H1 (cell line): Measurements from ENCODE around the gene PHLDB3. TPM values are rescaled to one million over a fixed set of nuclear protein-coding genes. Genes with fewer than 3 reads are reported as not detected.

Source experiments
- BCL11A ChIP-seq, 2 experiments: IDR thresholded peaks; one replicate each; pipeline ENCODE4 v1.6.1; 2011; ENCODE audit warnings: low read depth in 2 of 2, low read length in 2 of 2, mild to moderate bottlenecking in 2 of 2
- CREB1 ChIP-seq: IDR thresholded peaks from 2 replicates; pipeline ENCODE4 v1.6.1; 2012; ENCODE audit warnings: inconsistent platforms
- CTBP2 ChIP-seq: IDR thresholded peaks from 2 replicates; pipeline ENCODE4 v1.7.0; 2011; ENCODE audit warnings: borderline replicate concordance, mild to moderate bottlenecking, moderate library complexity, mixed read lengths, low read length; ENCODE audit not compliant: insufficient read depth, insufficient read length
- polyA plus RNA-seq, 7 experiments: library from polyadenylated mRNA; depleted of rRNA in 3 of 7; stranded (reverse) in 5 of 7; unstranded in 2 of 7; fragments of >200 nt in 5 of 7; fragments of 200-250 nt in 2 of 7; gene quantifications; 1 replicate in 5 of 7; 2 replicates in 1 of 7; 4 replicates in 1 of 7; pipeline versions ENCODE4 v1.2.1 to v1.2.3, GENCODE V29; 2011 to 2013; ENCODE audit warnings: missing spikeins in 2 of 7, mixed read lengths in 2 of 7
- total RNA-seq: library from RNA; stranded (reverse); fragmentation: NEBNext Ultra II Directional; extraction: Animal tissue kit (Norgen Biotek cat#: 25700); gene quantifications from 2 replicates; pipeline ENCODE4 v1.2.1, GENCODE V29; 2021
- TF ChIP-seq, protein P1 (sequence below): IDR thresholded peaks from 2 replicates; pipeline ENCODE4 v1.6.1; 2012; ENCODE audit warnings: inconsistent platforms

Gene PHLDB3
- total and polyA plus RNA-seq, 2 of the 8 experiments (the other 6 are each of a cell fraction or from before 2014, with no cell fraction given), result 4.0 to 8.5 TPM

DNA sequence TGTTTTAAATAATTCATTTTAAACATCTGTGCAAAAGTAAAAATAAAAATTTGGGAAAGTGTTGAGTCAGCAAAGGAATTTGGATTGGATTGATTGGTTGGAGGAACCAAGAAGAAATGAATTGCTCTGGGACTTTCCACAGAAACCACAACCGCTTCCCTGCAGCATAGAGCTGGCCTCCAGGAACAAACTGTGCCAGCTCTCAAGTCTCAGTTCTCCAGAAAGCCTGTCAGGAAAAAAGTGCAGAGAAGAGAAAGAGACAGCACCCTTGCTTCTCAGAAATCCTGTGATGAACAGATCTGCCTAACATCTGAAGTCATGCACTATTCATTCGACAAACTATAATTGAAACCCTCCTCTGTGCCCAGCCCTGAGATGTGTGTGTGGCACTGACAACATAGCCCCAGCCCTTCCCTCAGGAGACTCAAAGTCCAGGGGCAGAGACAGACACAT, 54.0 kb downstream of the PHLDB3 start (continued):
- TF ChIP-seq CREB1 (no peak), CTBP2 (no peak), BCL11A (IDR thresholded peaks at IDR 0.05; ENCODE audit: low read depth in 2 of 2, low read length in 2 of 2) (no peak)
- TF ChIP-seq, protein P1, sequence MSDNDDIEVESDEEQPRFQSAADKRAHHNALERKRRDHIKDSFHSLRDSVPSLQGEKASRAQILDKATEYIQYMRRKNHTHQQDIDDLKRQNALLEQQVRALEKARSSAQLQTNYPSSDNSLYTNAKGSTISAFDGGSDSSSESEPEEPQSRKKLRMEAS, result no peak
